Right atrium auricular region (tissue), 2 donors: ENCODE results near the gene PIK3R5. TPM values are rescaled to one million over a fixed set of nuclear protein-coding genes. Genes with fewer than 3 reads are reported as not detected.

Source experiments
- DNase-seq: peaks from one replicate; pipeline ENCODE4 v3.0.0-alpha.2; 2019; ENCODE audit warnings: low spot score
- H3K27ac ChIP-seq, 2 donors: fragments of 200-600 bp; sonication (generic); 1 replicate in 1 of 2; 2 replicates in 1 of 2; pipeline ENCODE4 v1.5.1; 2016 to 2019
- H3K27me3 ChIP-seq, 2 donors: fragments of 200-600 bp; sonication (generic); one replicate each; pipeline versions ENCODE4 v1.5.1 to v1.6.0; 2017 to 2019
- H3K36me3 ChIP-seq: fragments of 200-600 bp; sonication (generic); one replicate; pipeline ENCODE4 v1.5.1; 2016
- H3K4me1 ChIP-seq, 2 donors: fragments of 200-600 bp; sonication (generic); one replicate each; pipeline versions ENCODE4 v1.5.1 to v1.6.0; 2017 to 2019
- H3K4me3 ChIP-seq, 2 donors: fragments of 200-600 bp; sonication (generic); 1 replicate in 1 of 2; 2 replicates in 1 of 2; pipeline ENCODE4 v1.5.1; 2017 to 2019; ENCODE audit warnings: mild to moderate bottlenecking in 1 of 2, moderate library complexity in 1 of 2
- H3K9me3 ChIP-seq, 2 donors: fragments of 200-600 bp; sonication (generic); one replicate each; pipeline ENCODE4 v1.5.1; 2019
- total RNA-seq, 2 donors: library from RNA; depleted of rRNA; stranded (reverse); fragments of >200 nt; gene quantifications; one replicate each; pipeline ENCODE4 v1.1.0, GENCODE V29; 2016
- TF ChIP-seq, protein P1 (sequence below), 2 donors: fragments of 200-600 bp; sonication (generic); IDR thresholded peaks; one replicate each; pipeline ENCODE4 v1.5.1; 2019; ENCODE audit warnings: antibody characterized with exemption in 2 of 2

The PIK3R5 gene
- total RNA-seq, 2 donors from 2014 or later, result 5.0 to 7.5 TPM

DNA sequence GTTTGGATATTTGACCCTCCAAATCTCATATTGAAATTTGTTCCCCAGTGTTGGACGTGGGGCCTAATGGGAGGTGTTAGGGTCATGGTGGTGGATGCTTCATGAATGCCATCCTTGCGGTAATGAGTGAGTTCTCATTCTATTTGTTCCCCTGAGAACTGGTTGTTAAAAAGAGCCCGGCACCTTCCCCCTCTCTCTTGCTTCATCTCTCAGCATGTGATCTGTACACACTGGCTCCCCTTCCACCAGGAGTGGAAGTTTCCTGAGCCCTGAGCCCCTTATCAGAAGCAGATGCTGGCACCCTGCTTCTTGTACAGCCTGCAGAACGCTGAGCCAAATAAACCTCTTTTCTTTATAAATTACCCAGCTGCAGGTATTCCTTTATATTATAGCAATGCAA is 123.7 kb downstream of the PIK3R5 start:
- Histone ChIP-seq H3K4me1 (peaks cover 0 to 9% of the 10 kb centered on the region in 2 donors), H3K27ac (no peak overlapping the region), H3K36me3 (no peaks in the 10 kb centered on the region), H3K27me3 (no peaks in the 10 kb centered on the region), H3K4me3 (no peak overlapping the region), H3K9me3 (no peaks in the 10 kb centered on the region)
- TF ChIP-seq, protein P1, sequence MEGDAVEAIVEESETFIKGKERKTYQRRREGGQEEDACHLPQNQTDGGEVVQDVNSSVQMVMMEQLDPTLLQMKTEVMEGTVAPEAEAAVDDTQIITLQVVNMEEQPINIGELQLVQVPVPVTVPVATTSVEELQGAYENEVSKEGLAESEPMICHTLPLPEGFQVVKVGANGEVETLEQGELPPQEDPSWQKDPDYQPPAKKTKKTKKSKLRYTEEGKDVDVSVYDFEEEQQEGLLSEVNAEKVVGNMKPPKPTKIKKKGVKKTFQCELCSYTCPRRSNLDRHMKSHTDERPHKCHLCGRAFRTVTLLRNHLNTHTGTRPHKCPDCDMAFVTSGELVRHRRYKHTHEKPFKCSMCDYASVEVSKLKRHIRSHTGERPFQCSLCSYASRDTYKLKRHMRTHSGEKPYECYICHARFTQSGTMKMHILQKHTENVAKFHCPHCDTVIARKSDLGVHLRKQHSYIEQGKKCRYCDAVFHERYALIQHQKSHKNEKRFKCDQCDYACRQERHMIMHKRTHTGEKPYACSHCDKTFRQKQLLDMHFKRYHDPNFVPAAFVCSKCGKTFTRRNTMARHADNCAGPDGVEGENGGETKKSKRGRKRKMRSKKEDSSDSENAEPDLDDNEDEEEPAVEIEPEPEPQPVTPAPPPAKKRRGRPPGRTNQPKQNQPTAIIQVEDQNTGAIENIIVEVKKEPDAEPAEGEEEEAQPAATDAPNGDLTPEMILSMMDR (IDR thresholded peaks at IDR 0.05), result no peak
- DNase-seq, result no peak

DNA sequence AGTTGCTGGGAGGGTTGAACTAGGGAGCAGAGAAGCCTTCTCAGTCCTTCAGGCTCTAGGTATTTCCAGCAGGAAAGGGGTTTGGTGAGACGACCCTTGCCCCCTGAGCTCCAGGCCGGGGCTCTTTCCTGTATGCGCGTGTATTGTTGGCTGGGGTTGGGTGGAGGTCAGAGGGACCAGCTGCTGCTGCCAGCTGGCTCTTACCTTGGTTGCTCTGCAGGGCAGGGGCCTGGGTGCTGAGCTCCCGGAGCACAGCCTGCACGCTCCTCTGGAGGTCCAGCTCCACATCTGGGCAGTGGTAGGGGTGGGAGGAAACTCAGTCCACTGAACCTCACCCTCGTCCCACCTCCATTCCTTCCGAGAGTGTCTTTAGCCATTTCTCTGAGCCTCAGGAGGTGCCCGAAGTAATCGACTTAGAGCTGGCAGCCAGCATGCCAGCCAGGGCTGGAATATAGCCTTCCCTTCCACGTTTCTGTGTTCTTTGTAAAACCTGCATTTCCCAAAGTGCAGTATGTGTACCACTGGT is 126.0 kb downstream of the PIK3R5 start:
- peak; percentile 1 for DNase-seq
- Histone ChIP-seq H3K4me3 (no peak overlapping the region), H3K27me3 (no peaks in the 10 kb centered on the region), H3K9me3 (no peaks in the 10 kb centered on the region), H3K27ac (no peak overlapping the region), H3K36me3 (no peaks in the 10 kb centered on the region), H3K4me1 (peaks cover 0 to 7% of the 10 kb centered on the region in 2 donors)
- TF ChIP-seq, protein P1 (IDR thresholded peaks at IDR 0.05), result no peak

DNA sequence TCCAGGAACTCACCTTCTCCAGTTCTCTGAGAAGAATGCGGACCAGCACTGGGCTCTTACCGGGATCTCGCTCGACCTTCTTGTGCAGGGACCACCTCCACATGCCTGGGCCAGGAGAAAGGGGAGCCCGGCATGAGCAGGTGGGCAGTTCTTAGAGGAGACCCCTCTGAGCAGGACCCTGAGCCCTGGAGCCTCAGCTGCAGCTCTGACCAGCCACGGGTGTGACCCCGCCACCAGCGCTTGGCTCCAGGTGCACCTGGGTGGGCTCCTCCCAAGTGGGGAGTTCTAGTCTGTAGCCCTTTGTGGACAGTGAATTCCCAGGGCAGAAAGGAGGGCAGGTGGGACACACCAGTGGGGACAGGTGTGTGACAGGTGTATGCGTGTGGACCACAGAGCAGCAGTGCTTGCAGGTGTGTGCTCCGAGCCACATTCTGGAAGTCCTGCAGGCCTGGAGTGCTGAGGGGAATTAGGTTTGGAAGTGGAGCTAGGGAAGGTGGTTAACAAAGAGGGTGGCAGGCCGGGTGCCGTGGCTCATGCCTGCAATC is 126.9 kb downstream of the PIK3R5 start:
- peaks cover 0 to 7% of the 10 kb centered on the region in 2 donors for H3K4me1 ChIP-seq
- TF ChIP-seq, protein P1 (IDR thresholded peaks at IDR 0.05), result no peak
- H3K27me3 ChIP-seq, result no peaks in the 10 kb centered on the region
- no peaks in the 10 kb centered on the region for H3K36me3 ChIP-seq
- no peak overlapping the region for H3K27ac ChIP-seq
- no peaks in the 10 kb centered on the region for H3K9me3 ChIP-seq
- peak; percentile 42 for DNase-seq
- no peak overlapping the region for H3K4me3 ChIP-seq

DNA sequence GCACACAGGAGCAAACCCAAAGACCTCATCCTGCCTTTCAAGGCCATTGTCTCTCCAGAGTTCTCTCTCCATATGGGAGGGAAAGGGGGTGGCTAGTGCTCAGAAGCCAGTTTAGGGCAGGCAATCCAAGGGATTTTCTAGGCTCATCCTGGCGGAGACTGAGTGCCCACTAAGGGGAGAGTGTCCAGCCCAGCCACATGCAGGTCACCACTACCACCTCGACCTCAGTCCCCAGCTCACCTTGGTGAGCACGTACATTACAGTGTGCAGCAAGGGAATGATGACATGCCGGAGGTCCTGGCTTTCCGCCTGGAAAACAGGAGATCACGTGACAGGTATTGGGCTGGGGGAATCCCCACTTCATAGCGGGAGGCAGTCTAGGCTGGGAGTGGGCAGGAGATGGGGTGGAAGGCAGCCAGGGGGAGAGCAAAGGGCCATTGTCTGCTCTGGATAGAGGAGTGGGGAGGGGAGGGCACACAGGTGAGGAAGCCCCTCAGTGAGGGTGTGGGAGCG is 127.9 kb downstream of the PIK3R5 start:
- TF ChIP-seq, protein P1 (IDR thresholded peaks at IDR 0.05), result no peak
- peak; percentile 42 for DNase-seq
- no peaks in the 10 kb centered on the region for H3K36me3 ChIP-seq
- H3K4me1 ChIP-seq, result no peaks in the 10 kb centered on the region
- H3K27me3 ChIP-seq, result no peaks in the 10 kb centered on the region
- no peak overlapping the region for H3K27ac ChIP-seq
- H3K4me3 ChIP-seq, result no peak overlapping the region
- no peaks in the 10 kb centered on the region for H3K9me3 ChIP-seq

DNA sequence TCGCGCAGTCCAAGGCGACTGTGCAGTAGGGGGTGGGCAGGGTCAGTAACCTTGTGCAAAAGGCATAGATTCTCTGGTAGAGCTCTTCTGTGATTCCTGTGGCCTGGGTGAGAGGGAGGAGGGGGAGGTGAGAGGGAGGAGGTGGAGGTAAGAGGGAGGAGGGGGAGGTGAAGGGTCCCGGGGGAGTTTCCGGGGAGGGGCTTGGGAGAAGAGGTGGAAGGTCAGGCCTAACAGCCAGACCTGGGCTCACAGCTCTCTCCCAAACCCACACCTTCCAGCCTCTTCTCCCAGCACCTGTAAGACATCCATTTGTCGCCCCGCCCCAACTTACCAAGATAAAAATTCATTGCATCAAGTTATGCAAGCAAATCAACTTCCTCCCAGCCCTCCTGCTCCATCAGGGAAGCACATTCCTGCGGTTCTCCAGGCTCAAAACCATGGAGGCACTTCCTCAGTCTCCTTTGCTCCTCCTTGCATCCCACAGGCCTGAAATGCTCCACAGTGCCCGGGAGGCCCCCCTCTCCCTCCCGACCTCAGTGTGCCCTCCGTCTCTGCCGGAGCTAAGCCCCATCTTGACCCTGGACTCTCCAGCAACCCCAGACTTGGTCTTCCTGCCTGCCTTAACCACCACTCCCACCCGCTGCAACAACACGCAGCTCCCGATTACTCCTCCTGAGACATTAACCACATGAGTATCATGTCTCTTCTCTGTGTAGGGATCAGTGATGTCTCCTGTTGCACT is 128.5 kb downstream of the PIK3R5 start:
- peak; percentile 21 for DNase-seq
- no peak overlapping the region for H3K27ac ChIP-seq
- no peaks in the 10 kb centered on the region for H3K36me3 ChIP-seq
- H3K9me3 ChIP-seq, result no peaks in the 10 kb centered on the region
- H3K4me3 ChIP-seq, result no peak overlapping the region
- H3K4me1 ChIP-seq, result no peaks in the 10 kb centered on the region
- TF ChIP-seq, protein P1 (IDR thresholded peaks at IDR 0.05), result no peak
- H3K27me3 ChIP-seq, result no peaks in the 10 kb centered on the region
